Measurements from ENCODE around the gene RPL22L1. TPM values are rescaled to one million over a fixed set of nuclear protein-coding genes. Genes with fewer than 3 reads are reported as not detected.
"Not testable (repeated sequence)": the region's sequence is repeated elsewhere in the genome, so short reads cannot be mapped to it uniquely, and the experiment has no call there.

Gene RPL22L1
- total and polyA plus RNA-seq, 2 experiments from 2014 or later, result 82.2 to 110 TPM

DNA sequence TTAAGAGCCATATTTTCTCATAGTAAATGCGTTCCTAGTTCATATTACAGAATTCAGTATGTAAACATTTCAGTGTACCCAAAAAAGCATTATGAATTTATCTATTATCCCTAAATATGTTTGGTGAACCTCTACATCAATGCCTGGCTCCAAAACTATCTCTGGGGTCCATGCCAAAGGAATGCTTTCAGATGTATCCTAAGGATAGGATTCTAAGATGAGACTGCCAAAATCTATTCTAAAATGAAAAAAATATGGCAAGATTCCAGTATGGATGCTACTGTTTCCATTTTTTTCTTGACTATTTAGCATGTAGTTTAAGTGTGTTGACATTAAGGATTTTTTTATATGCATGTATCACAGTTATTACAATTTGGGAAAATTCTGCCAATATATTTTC, 19.6 kb upstream of the RPL22L1 start:
- Histone ChIP-seq H3K79me2 (ENCODE audit: insufficient read depth) (no peaks in the 10 kb centered on the region), H3K4me1 (ENCODE audit: insufficient read depth) (no peaks in the 10 kb centered on the region), H4K20me1 (ENCODE audit: insufficient read depth) (no peaks in the 10 kb centered on the region), H3K4me3 (no peak overlapping the region), H3K27ac (no peak overlapping the region), H3K4me2 (ENCODE audit: unreplicated experiment) (no peak overlapping the region), H3K9ac (no peak overlapping the region), H3K9me2 (ENCODE audit: insufficient read depth) (no peaks in the 10 kb centered on the region), H3K9me3 (ENCODE audit: low read depth) (no peaks in the 10 kb centered on the region), H3K36me3 (ENCODE audit: low read depth) (peaks cover 11% of the 10 kb centered on the region; the same call in 1 of the 2 replicates), H3K27me3 (replicated peaks; ENCODE audit: insufficient read depth) (no peaks in the 10 kb centered on the region), H3F3A (ENCODE audit: insufficient read depth) (no peaks in the 10 kb centered on the region), H2AFZ (no peak overlapping the region)
- no peak for TF ChIP-seq EZH2phosphoT487 (IDR thresholded peaks at IDR 0.05; ENCODE audit: insufficient read depth, low read depth)
- no peak for TF ChIP-seq EZH2 (IDR thresholded peaks at IDR 0.05; ENCODE audit: insufficient read depth, poor library complexity, severe bottlenecking)
- DNase-seq, result no peak
- in situ Hi-C loops (cut with MboI), result no loop called here
- 26 to 29% methylated on average over 1 of the region's 1 CpG for WGBS, 2 experiments (ENCODE audit: low coverage in 1 of 2, low lambda C conversion rate in 2 of 2, missing lambda C conversion rate in 2 of 2)

GRCh38 chr3:170889132-170889531, 19.1 kb upstream of the RPL22L1 start:
- no peak overlapping the region for H2AFZ ChIP-seq
- H3K9me3 ChIP-seq (ENCODE audit: low read depth), result no peaks in the 10 kb centered on the region
- no peak overlapping the region for H3K27ac ChIP-seq
- H3K79me2 ChIP-seq (ENCODE audit: insufficient read depth), result no peaks in the 10 kb centered on the region
- H3K4me2 ChIP-seq (ENCODE audit: unreplicated experiment), result no peak overlapping the region
- TF ChIP-seq EZH2phosphoT487 (IDR thresholded peaks at IDR 0.05; ENCODE audit: insufficient read depth, low read depth) (no peak), EZH2 (IDR thresholded peaks at IDR 0.05; ENCODE audit: insufficient read depth, poor library complexity, severe bottlenecking) (no peak)
- no peak overlapping the region for H3K9ac ChIP-seq
- no peaks in the 10 kb centered on the region for H3K9me2 ChIP-seq (ENCODE audit: insufficient read depth)
- in situ Hi-C loops (cut with MboI), result no loop called here
- H3K4me3 ChIP-seq, result no peak overlapping the region
- no peaks in the 10 kb centered on the region for H3F3A ChIP-seq (ENCODE audit: insufficient read depth)
- no peaks in the 10 kb centered on the region for H3K27me3 ChIP-seq (replicated peaks; ENCODE audit: insufficient read depth)
- no peaks in the 10 kb centered on the region for H3K4me1 ChIP-seq (ENCODE audit: insufficient read depth)
- peaks cover 11% of the 10 kb centered on the region; the same call in 1 of the 2 replicates for H3K36me3 ChIP-seq (ENCODE audit: low read depth)
- DNase-seq, result no peak
- H4K20me1 ChIP-seq (ENCODE audit: insufficient read depth), result no peaks in the 10 kb centered on the region

DNA sequence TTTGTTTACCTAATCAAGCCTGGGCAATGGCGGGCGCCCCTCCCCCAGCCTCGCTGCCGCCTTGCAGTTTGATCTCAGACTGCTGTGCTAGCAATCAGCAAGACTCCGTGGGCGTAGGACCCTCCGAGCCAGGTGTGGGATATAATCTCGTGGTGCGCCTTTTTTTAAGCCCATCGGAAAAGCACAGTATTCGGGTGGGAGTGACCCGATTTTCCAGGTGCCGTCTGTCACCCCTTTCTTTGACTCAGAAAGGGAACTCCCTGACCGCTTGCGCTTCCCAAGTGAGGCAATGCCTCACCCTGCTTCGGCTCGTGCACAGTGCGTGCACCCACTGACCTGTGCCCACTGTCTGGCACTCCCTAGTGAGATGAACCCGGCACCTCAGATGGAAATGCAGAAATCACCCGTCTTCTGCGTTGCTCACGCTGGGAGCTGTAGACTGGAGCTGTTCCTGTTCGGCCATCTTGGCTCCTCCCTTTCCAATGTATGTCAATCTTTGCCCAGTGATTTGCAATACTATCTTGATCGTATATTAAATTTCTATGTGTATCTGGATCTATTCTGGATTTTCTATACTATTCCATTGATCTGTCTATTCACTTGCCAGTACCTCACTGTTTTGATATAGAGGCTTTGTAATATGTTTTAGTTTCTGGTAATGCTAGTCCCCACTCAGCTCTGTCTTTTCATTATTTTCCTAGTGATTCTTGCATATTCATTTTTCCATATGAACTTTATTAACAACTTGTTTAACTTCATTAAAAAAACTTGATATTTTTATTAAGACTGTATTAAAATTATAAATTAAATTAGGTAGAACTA, 14.3 kb upstream of the RPL22L1 start:
- H3K27ac ChIP-seq; H3K36me3 ChIP-seq (ENCODE audit: low read depth); H3K9ac ChIP-seq; H4K20me1 ChIP-seq (ENCODE audit: insufficient read depth); H3K9me2 ChIP-seq (ENCODE audit: insufficient read depth); H3K27me3 ChIP-seq (replicated peaks; ENCODE audit: insufficient read depth); H3K4me1 ChIP-seq (ENCODE audit: insufficient read depth); DNase-seq; in situ Hi-C loops (cut with MboI); H3K4me3 ChIP-seq; H3K79me2 ChIP-seq (ENCODE audit: insufficient read depth); H3K9me3 ChIP-seq (ENCODE audit: low read depth); H3K4me2 ChIP-seq (ENCODE audit: unreplicated experiment); H2AFZ ChIP-seq; H3F3A ChIP-seq (ENCODE audit: insufficient read depth): not testable (repeated sequence)
- 88 to 93% methylated on average over 14 to 23 of the region's 24 CpGs for WGBS, 2 experiments (ENCODE audit: low coverage in 1 of 2, low lambda C conversion rate in 2 of 2, missing lambda C conversion rate in 2 of 2)

DNA sequence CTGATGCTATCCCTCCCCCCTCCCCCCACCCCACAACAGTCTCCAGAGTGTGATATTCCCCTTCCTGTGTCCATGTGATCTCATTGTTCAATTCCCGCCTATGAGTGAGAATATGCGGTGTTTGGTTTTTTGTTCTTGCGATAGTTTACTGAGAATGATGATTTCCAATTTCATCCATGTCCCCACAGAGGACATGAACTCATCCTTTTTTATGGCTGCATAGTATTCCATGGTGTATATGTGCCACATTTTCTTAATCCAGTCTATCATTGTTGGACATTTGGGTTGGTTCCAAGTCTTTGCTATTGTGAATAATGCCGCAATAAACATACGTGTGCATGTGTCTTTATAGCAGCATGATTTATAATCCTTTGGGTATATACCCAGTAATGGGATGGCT, 8.7 kb upstream of the RPL22L1 start:
- WGBS, 2 experiments (ENCODE audit: low coverage in 1 of 2, low lambda C conversion rate in 2 of 2, missing lambda C conversion rate in 2 of 2), result 79 to 97% methylated on average over 3 of the region's 5 CpGs
- H3K4me2 ChIP-seq (ENCODE audit: unreplicated experiment); H3K9me2 ChIP-seq (ENCODE audit: insufficient read depth); DNase-seq; H2AFZ ChIP-seq; H3K36me3 ChIP-seq (ENCODE audit: low read depth); H3F3A ChIP-seq (ENCODE audit: insufficient read depth); H3K4me3 ChIP-seq; H3K27me3 ChIP-seq (replicated peaks; ENCODE audit: insufficient read depth); H3K79me2 ChIP-seq (ENCODE audit: insufficient read depth); in situ Hi-C loops (cut with MboI); H3K9ac ChIP-seq; H3K4me1 ChIP-seq (ENCODE audit: insufficient read depth); H3K27ac ChIP-seq; H4K20me1 ChIP-seq (ENCODE audit: insufficient read depth); H3K9me3 ChIP-seq (ENCODE audit: low read depth): not testable (repeated sequence)

DNA sequence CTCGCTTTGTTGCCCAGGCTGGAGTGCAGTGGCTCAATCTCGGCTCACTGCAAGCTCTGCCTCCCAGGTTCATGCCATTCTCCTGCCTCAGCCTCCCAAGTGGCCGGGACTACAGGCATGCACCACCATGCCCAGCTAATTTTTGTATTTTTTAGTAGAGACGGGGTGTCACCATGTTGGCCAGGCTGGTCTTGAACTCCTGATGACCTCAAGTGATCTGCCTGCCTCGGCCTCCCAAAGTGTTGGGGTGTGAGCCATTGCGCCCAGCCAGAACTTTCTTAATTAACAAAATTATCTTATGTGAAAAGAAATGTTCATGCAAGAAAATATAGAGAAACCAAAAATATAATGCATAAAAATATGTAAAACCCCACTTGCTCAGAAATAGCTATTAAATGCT, 7.3 kb upstream of the RPL22L1 start:
- H3K27ac ChIP-seq; H3K9ac ChIP-seq; H3K27me3 ChIP-seq (replicated peaks; ENCODE audit: insufficient read depth); H3K36me3 ChIP-seq (ENCODE audit: low read depth); H3F3A ChIP-seq (ENCODE audit: insufficient read depth); H2AFZ ChIP-seq; H3K4me1 ChIP-seq (ENCODE audit: insufficient read depth); H3K9me2 ChIP-seq (ENCODE audit: insufficient read depth); in situ Hi-C loops (cut with MboI); H3K79me2 ChIP-seq (ENCODE audit: insufficient read depth); H4K20me1 ChIP-seq (ENCODE audit: insufficient read depth); H3K4me2 ChIP-seq (ENCODE audit: unreplicated experiment); DNase-seq; H3K9me3 ChIP-seq (ENCODE audit: low read depth); H3K4me3 ChIP-seq: not testable (repeated sequence)
- WGBS, 2 experiments (ENCODE audit: low coverage in 1 of 2, low lambda C conversion rate in 2 of 2, missing lambda C conversion rate in 2 of 2), result 82 to 83% methylated on average over 6 of the region's 6 CpGs

Data from GM23248 (cell line).